Measurements from ENCODE around the gene ZSCAN31. TPM values are rescaled to one million over a fixed set of nuclear protein-coding genes. Genes with fewer than 3 reads are reported as not detected.

The ZSCAN31 gene
- total and polyA plus RNA-seq, 2 of the 8 experiments (the other 6 are each of a cell fraction or from before 2014, with no cell fraction given) = 1.9 to 7.0 TPM

DNA sequence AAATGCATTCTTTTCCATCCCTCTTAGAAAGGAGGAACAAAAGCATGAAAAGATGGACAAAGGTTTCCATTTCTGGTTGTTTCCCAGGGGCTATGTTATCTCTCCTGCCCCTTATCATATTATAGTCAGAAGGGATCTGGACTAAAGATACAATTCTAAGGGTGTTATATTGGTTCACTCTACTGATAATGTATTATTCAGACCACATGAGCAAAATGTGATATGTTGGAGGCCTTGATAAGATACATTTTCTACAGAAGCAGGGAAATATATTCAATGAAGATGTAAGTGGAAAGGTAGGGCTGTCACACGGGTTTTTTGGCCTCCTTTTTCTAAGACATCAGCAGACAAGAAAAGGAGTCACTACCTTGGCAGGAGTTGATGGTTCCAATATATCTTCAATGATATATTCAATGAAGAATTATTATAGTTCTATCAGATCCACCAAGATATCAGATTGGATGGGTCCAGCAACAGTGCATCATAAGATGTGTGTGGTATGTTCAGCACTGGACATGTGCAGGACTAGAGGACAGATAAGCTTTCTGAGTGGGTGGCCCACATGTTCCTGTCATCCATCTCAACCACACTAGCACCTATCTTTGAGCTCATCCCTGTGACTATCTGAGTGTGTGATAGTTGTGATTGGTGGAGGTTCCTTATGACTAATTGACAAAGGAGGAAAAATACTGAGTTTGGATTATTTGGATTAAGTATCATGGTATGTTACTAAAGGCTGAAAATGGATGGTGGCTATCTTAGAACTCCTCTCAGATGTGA, 8.1 kb upstream of the ZSCAN31 start (continued):
- TF ChIP-seq EP300 (IDR thresholded peaks at IDR 0.05; ENCODE audit: borderline replicate concordance in 1 of 2, low read depth in 2 of 2, low read length in 2 of 2) = no peak
- no peak for TF ChIP-seq KDM5A (IDR thresholded peaks at IDR 0.05; ENCODE audit: low read length)
- no peak for TF ChIP-seq BCL11A (IDR thresholded peaks at IDR 0.05; ENCODE audit: low read depth in 2 of 2, low read length in 2 of 2)

Measured in H1 (cell line).